Kidney epithelial cell (primary cell): Measurements from ENCODE around the gene KSR2. TPM values are rescaled to one million over a fixed set of nuclear protein-coding genes. Genes with fewer than 3 reads are reported as not detected.
"Not testable (repeated sequence)": the region's sequence is repeated elsewhere in the genome, so short reads cannot be mapped to it uniquely, and the experiment has no call there.

Experiments
- DNase-seq: peaks from one replicate; pipeline ENCODE4 v3.0.0-alpha.2; 2010; ENCODE audit warnings: low read depth
- H3K27me3 ChIP-seq: 2 replicates; pipeline ENCODE4 v1.6.0; 2011; ENCODE audit warnings: low read length; ENCODE audit not compliant: control insufficient read depth, insufficient read depth
- H3K36me3 ChIP-seq: 2 replicates; pipeline ENCODE4 v1.5.1; 2011; ENCODE audit warnings: low read length; ENCODE audit not compliant: control insufficient read depth, insufficient read depth
- H3K4me3 ChIP-seq: 2 replicates; pipeline ENCODE4 v1.5.1; 2011; ENCODE audit warnings: low read depth, mild to moderate bottlenecking, control low read depth, low read length
- CTCF ChIP-seq: IDR thresholded peaks from 2 replicates; pipeline ENCODE4 v1.5.1; 2011; ENCODE audit warnings: mild to moderate bottlenecking, moderate library complexity, low read length, control low read depth, inconsistent platforms; ENCODE audit not compliant: insufficient read depth, poor library complexity, severe bottlenecking
- total RNA-seq: library from RNA; depleted of rRNA; stranded (reverse); fragments of >200 nt; gene quantifications from 2 replicates; pipeline ENCODE4 v1.2.3, GENCODE V29; 2015

Gene KSR2
- total RNA-seq, 1 donor from 2014 or later: 0.29 TPM

- H3K4me3 ChIP-seq: no peak overlapping the region
- DNase-seq: no peak
- no peaks in the 10 kb centered on the region for H3K36me3 ChIP-seq
- no peak for TF ChIP-seq CTCF
- no peaks in the 10 kb centered on the region for H3K27me3 ChIP-seq
Measured at GRCh38 chr12:117869551-117869950, 99.2 kb downstream of the KSR2 start.

GRCh38 chr12:117867348-117867747, 101.4 kb downstream of the KSR2 start:
- no peak for TF ChIP-seq CTCF

GRCh38 chr12:117865505-117865904, 103.3 kb downstream of the KSR2 start:
- no peak for TF ChIP-seq CTCF
- DNase-seq: no peak
- Histone ChIP-seq H3K27me3 (no peaks in the 10 kb centered on the region), H3K36me3 (no peaks in the 10 kb centered on the region), H3K4me3 (no peak overlapping the region)

More at GRCh38 chr12:117867348-117867747, 101.4 kb downstream of the KSR2 start:
- DNase-seq: no peak
- Histone ChIP-seq H3K27me3 (no peaks in the 10 kb centered on the region), H3K4me3 (no peak overlapping the region), H3K36me3 (no peaks in the 10 kb centered on the region)

- DNase-seq: no peak
- no peaks in the 10 kb centered on the region for H3K36me3 ChIP-seq
- TF ChIP-seq CTCF: no peak
- H3K27me3 ChIP-seq: no peaks in the 10 kb centered on the region
- H3K4me3 ChIP-seq: no peak overlapping the region
Measured at GRCh38 chr12:117863002-117863709, 105.6 kb downstream of the KSR2 start.

GRCh38 chr12:117861691-117862090, 107.1 kb downstream of the KSR2 start:
- DNase-seq: no peak
- no peak overlapping the region for H3K4me3 ChIP-seq
- TF ChIP-seq CTCF: no peak
- H3K36me3 ChIP-seq: no peaks in the 10 kb centered on the region
- no peaks in the 10 kb centered on the region for H3K27me3 ChIP-seq

GRCh38 chr12:117860787-117861290, 108.0 kb downstream of the KSR2 start:
- not testable (repeated sequence) for H3K4me3 ChIP-seq, H3K36me3 ChIP-seq, DNase-seq, H3K27me3 ChIP-seq
